GM12874 (cell line): ENCODE results near the gene ST6GALNAC2.

ENCODE experiments used
- CTCF ChIP-seq: IDR thresholded peaks from 2 replicates; pipeline ENCODE4 v1.5.1; 2011; ENCODE audit warnings: low read depth, mild to moderate bottlenecking, control low read depth, low read length, moderate library complexity; ENCODE audit not compliant: insufficient read depth

Gene ST6GALNAC2

GRCh38 chr17:76570877-76571471 lies 14.7 kb downstream of the ST6GALNAC2 start:
- no peak for TF ChIP-seq CTCF

- TF ChIP-seq CTCF: no peak
Measured at GRCh38 chr17:76570457-76570856, 15.2 kb downstream of the ST6GALNAC2 start.

GRCh38 chr17:76569607-76570279 lies 15.9 kb downstream of the ST6GALNAC2 start:
- TF ChIP-seq CTCF: no peak

GRCh38 chr17:76568811-76569221 lies 16.8 kb downstream of the ST6GALNAC2 start:
- TF ChIP-seq CTCF: no peak

GRCh38 chr17:76567634-76568432 lies 17.8 kb downstream of the ST6GALNAC2 start:
- no peak for TF ChIP-seq CTCF

- no peak for TF ChIP-seq CTCF
Measured at GRCh38 chr17:76566988-76567431, 18.6 kb downstream of the ST6GALNAC2 start.

GRCh38 chr17:76566613-76566943 lies 19.1 kb downstream of the ST6GALNAC2 start:
- TF ChIP-seq CTCF: no peak
